Measurements from ENCODE around the gene VOPP1.
A peak's percentile ranks its signal among the peaks of the same experiment; 100 is the strongest.
"Not testable (repeated sequence)": the region's sequence is repeated elsewhere in the genome, so short reads cannot be mapped to it uniquely, and the experiment has no call there.

VOPP1 gene

DNA sequence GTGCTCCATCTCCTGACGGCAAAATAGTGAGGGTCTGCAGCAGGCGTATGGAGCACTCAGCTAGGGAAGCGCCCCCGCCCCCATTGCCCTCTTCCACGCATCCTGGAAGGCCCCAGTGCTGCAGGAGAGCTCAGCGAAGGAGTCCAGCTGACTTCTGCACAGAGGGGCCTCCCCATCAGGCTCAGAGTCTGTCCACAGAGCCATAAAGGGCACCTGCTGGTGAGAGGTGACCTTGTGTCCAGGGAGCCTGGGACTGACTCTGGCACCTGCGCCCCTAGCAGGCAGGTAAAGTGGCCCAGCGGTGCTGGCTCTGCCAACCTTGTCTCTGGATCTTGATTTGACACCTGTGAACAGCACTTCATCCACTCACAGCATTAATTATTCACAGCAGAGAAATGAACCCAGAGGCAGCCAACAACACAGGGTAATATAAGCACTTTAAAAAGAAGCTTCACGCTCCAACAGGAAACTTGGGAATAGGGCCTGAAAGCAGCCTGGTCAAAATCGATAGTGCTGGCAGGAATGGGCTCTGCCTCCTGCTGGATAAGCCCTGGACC, 59.6 kb downstream of the VOPP1 start:
- DNase-seq (ENCODE audit: extremely low read depth in 1 of 2, low read depth in 1 of 2), result no peak

DNA sequence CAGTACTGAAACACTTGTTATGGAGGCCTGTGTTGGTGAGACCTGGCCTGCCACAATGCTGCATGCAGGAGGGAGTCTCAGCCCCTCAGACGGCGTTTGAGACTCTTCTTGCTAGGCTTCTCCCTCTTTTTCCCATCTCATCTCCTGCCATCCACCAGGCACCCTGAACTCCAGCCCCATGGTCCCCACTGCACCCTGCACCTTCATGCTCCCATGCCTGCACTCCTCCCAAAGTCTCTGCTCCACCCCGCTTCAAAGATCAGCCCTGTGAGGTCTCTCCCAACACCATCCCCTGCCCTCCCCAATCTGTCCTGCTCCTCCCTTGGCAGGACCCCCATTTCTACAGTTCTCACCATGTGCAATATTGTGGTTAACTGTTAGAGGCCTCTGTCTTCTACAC, 61.7 kb downstream of the VOPP1 start:
- DNase-seq (ENCODE audit: extremely low read depth in 1 of 2, low read depth in 1 of 2), result no peak

DNA sequence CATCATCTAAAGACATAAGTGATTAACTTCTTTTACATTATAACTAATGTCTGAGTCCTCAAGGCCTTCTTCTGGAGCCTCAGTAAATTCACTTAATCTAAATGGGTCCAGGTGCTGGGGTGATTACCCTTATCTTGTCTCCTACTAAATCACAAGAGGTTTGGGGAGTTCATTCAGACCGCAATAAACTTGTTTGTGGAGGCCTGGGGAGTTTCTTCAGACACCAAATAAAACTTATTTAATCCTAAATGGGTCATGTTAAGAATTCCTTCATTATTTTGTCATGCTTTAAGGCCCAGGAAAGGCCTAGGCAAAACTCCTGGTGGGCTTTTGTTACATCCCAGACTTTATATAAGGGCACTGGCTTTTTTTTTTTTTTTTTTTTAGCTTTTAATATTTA, 62.1 kb downstream of the VOPP1 start:
- not testable (repeated sequence) for DNase-seq (ENCODE audit: extremely low read depth in 1 of 2, low read depth in 1 of 2)

DNA sequence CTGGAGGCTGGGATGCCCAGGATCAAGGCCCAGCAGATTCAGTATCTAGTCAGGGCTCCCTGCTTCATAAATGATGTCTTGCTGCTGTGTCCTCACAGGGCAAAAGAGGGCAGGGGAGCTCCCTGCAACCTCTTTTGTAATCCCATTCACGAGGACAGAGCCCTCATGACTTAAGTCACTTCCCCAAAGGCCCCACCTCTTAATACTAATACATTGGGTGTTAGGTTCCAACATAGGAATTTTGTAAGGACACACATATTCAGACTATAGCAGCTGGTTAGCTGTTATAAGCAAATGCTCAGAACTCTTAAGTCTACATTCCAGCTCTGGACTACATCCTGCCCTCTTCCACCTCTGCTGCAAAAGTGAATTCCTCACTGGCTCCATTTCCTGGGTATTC, 63.0 kb downstream of the VOPP1 start:
- no peak for DNase-seq (ENCODE audit: extremely low read depth in 1 of 2, low read depth in 1 of 2)

GRCh38 chr7:55508221-55509011, 63.9 kb downstream of the VOPP1 start:
- DNase-seq (ENCODE audit: extremely low read depth in 1 of 2, low read depth in 1 of 2), result no peak

- DNase-seq (ENCODE audit: extremely low read depth in 1 of 2, low read depth in 1 of 2), result no peak
Observed at GRCh38 chr7:55507743-55508142, 64.6 kb downstream of the VOPP1 start.

GRCh38 chr7:55504967-55505658, 67.2 kb downstream of the VOPP1 start:
- DNase-seq (ENCODE audit: extremely low read depth in 1 of 2, low read depth in 1 of 2), result no peak

DNA sequence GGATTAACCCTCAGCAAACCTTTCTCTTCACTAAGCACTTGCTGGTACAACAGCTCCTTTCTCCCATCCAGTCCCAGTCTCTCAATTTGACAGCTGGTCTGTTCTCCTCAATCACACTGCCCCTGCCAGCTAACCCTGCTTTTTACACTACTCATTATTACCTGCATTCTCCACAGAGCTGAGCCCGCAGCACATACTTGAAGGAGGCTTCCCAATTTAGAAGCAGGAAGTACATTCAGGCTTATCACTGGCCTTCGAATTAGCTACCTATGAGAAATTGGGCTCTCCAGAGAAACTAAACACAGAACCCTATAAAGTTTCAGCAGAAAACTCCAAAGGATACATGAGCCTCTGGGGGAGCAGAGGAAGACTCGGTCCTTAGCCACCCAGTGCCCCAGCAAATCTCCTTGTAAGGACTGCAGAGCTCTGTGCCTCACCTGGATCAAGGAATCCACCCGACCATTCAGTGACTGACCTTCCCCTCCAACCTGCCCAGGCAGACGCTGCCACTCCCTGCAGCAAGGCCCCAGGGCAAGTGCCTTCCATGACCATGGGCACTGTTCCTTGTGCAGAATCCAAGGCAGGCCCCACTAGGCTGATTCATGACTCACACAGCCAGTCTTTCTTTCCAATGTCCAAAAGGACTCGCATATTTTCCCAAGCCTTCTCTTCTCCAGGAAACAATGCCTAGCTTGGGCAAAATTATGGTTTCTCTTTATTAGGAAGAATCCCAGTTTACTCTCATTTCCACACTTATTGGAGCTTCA, 68.0 kb downstream of the VOPP1 start:
- no peak for DNase-seq (ENCODE audit: extremely low read depth in 1 of 2, low read depth in 1 of 2)

GRCh38 chr7:55502858-55503440, 69.4 kb downstream of the VOPP1 start:
- no peak for DNase-seq (ENCODE audit: extremely low read depth in 1 of 2, low read depth in 1 of 2)

DNA sequence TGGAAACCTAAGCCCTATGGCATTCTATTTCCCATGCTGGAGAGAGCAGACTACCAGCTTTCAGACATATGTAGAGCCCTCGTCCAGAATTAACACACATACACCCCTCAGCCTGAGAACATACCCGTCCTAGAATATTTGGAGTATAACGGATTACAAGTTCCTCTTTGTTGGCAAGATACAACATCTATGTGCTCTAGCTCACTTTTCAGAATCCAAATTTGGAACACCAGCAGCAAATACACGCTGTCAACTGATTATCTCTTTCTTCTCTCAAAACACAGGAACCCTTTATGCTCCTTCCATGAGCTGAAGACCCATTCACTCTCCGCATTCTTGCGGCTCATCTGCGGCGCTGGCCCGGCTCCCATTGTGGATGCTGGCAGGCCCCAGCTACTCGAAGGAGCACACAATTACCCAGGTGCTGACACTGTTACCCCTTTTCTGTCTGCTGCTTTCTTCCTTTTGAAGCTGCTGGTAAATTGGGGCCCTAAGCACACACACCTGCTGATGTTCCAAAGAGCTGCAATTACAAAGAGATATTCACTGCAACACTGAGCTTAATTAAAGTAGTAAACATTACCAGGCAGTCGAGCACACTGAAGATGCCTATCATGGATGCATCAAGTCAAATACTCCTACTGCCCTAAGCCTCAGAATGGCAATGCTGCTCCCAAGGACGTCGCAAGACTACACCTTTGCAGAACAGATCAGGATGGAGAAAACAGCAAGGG, 70.0 kb downstream of the VOPP1 start:
- DNase-seq (ENCODE audit: extremely low read depth in 1 of 2, low read depth in 1 of 2), result no peak

GRCh38 chr7:55501611-55502010, 70.7 kb downstream of the VOPP1 start:
- DNase-seq (ENCODE audit: extremely low read depth in 1 of 2, low read depth in 1 of 2), result no peak

DNA sequence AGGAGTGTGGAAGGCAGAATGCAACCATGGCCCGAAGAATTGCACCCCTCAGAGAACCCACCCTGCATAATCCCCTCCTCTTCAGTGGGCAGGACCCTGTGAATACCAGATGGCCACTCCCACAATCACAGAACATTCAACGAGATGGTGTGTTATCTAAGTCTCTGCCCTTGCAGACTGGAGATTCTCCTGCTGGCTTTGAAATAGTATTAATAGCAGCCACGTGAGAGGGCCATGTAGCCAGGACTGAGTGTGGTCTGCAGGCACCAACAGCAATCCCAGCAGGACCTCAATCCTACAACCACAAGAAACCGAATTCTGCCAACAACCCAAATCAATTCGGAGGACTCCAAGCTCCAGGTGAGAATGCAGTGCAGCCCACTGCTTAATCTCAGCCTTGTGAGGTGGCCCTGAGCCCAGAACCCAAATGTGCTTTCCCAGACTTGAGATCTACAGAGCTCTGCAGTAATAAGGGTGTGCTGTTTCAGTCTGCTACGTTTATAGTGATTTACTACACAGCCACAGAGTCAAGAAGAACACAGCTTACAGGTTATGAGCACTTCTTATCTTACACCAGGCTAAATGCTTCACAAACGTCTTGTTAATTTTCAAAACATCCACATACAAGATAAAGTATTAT, 72.1 kb downstream of the VOPP1 start:
- DNase-seq (ENCODE audit: extremely low read depth in 1 of 2, low read depth in 1 of 2), result no peak

- no peak for DNase-seq (ENCODE audit: extremely low read depth in 1 of 2, low read depth in 1 of 2)
Observed at GRCh38 chr7:55499591-55499990, 72.7 kb downstream of the VOPP1 start.

- no peak for DNase-seq (ENCODE audit: extremely low read depth in 1 of 2, low read depth in 1 of 2)
Observed at GRCh38 chr7:55498770-55499169, 73.5 kb downstream of the VOPP1 start.

DNA sequence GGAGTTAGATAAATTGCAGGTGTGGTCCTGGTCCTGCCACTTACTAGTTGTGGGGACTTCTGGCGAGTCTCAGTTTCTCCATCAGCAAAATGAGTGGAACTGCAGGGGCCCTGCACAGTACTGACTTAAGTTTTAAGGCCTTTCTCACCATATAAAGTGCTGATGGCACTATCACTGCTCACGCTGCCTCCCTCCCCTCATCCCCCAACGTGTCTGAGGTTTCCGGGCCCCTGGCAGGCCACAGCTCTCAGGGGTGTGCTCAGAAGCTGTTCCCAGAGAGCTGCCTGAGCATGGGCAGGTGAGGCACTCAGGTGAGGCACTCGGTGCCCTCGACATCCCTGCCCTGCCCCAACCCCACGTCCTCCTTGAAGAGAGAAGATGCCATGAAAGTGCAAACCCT, 74.2 kb downstream of the VOPP1 start:
- peak in 1 of 2 donors; percentile 27 for DNase-seq (ENCODE audit: extremely low read depth in 1 of 2, low read depth in 1 of 2)

DNA sequence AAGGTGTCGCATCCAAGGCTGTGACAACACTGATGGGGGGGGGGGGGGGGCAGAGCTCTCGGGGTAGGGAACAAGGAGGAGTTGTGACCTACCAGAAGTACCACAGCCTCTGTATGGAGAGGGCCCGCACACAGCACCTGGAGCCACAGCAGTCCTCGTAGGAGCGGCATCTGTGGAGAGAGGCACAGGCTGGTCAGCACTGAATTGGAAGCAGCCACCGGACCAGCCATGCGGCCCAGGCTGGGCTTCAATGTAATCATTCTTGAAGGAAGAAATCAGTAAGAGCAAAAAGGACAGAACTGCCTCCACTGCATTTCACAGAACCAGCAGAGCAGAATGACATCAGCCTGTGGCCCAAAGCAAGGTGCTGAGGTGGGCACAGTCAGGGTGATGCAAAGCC, 74.8 kb downstream of the VOPP1 start:
- no peak for DNase-seq (ENCODE audit: extremely low read depth in 1 of 2, low read depth in 1 of 2)

- DNase-seq (ENCODE audit: extremely low read depth in 1 of 2, low read depth in 1 of 2), result no peak
Observed at GRCh38 chr7:55496906-55497305, 75.4 kb downstream of the VOPP1 start.

- no peak for DNase-seq (ENCODE audit: extremely low read depth in 1 of 2, low read depth in 1 of 2)
Observed at GRCh38 chr7:55494951-55495350, 77.4 kb downstream of the VOPP1 start.

DNA sequence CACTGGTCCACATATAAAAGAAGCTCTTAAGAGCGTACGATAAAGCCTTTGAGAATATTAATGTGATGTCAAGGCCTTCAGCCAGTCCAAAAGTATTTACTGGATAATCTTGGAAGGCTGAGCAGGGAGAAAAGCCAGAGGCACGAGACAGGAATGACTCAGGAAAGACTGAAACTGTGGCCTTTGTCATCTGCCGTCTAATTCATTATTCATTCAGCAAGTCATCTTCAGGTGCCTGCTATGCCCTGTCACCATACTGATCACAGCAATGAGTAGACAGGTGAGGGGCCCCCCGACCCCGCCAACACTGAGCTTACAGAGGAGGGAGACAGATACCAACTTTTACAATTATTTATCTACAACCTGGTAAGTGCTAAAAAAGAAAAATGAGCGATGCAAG, 78.9 kb downstream of the VOPP1 start:
- no peak for DNase-seq (ENCODE audit: extremely low read depth in 1 of 2, low read depth in 1 of 2)

DNA sequence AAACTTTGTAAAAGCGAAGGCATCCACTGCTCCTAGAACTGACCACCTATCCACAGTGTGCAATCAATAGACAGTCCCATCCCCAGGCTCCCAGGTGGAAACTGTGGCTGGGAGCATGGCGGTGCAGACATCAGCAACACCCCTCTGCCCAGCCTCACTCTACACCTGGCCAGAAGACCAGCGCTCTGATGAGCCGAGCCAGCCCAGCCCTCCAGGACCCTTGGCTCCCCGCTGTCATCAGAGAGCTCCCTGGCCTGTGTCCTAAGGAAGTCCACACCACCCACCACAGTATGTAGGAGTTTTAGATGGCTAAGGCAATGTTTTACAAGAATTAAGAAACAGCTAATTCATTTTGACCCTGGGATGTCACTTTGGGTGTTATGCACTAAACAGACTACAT, 81.0 kb downstream of the VOPP1 start:
- no peak for DNase-seq (ENCODE audit: extremely low read depth in 1 of 2, low read depth in 1 of 2)

Measured in activated CD8-positive, alpha-beta memory T cell treated with anti-CD3 and anti-CD28 coated beads for 1 hour (primary cell).